Testis (tissue), 3 donors: ENCODE results near the gene STAG1. TPM values are rescaled to one million over a fixed set of nuclear protein-coding genes. Genes with fewer than 3 reads are reported as not detected.
"Not testable (repeated sequence)": the region's sequence is repeated elsewhere in the genome, so short reads cannot be mapped to it uniquely, and the experiment has no call there.

ENCODE experiments used
- DNase-seq: peaks from one replicate; pipeline ENCODE4 v3.0.0-alpha.2; 2019
- H3K27ac ChIP-seq, 2 donors: fragments of 200-600 bp; sonication (generic); one replicate each; pipeline ENCODE4 v1.5.1; 2019
- H3K27me3 ChIP-seq: fragments of 200-600 bp; sonication (generic); one replicate; pipeline ENCODE4 v1.5.1; 2019
- H3K36me3 ChIP-seq: fragments of 200-600 bp; sonication (generic); one replicate; pipeline ENCODE4 v1.5.1; 2017; ENCODE audit warnings: low read depth; ENCODE audit errors: missing control alignments
- H3K4me1 ChIP-seq: fragments of 200-600 bp; sonication (generic); one replicate; pipeline ENCODE4 v1.5.1; 2019
- H3K4me3 ChIP-seq, 2 donors: fragments of 200-600 bp; sonication (generic); one replicate each; pipeline ENCODE4 v1.5.1; 2017 to 2019
- H3K9me3 ChIP-seq: fragments of 200-600 bp; sonication (generic); one replicate; pipeline ENCODE4 v1.5.1; 2017
- CTCF ChIP-seq, 3 experiments: fragments of 450-650 bp in 2 of 3; fragments of 200-600 bp in 1 of 3; sonication (generic) in 1 of 3; IDR thresholded peaks; one replicate each; pipeline ENCODE4 v1.5.1; 2016 to 2019; ENCODE audit warnings: antibody characterized with exemption in 3 of 3, mild to moderate bottlenecking in 2 of 3, moderate library complexity in 1 of 3
- POLR2A ChIP-seq: fragments of 450-650 bp; IDR thresholded peaks from one replicate; pipeline ENCODE4 v1.6.1; 2017; ENCODE audit warnings: antibody characterized with exemption, mild to moderate bottlenecking, moderate library complexity
- WGBS, 2 donors: methylation state at CpG; one replicate each; pipeline ENCODE4 v1.1.5; 2018; 5-methylcytosine and 5-hydroxymethylcytosine counted together
- intact Hi-C: fragments of 100-400 bp; cut with DNase I; formaldehyde crosslinking; loops from one replicate; pipeline ENCODE4 v1.15.1; 2023; ENCODE audit warnings: low total_unique reads
- polyA plus RNA-seq: library from polyadenylated mRNA; stranded (reverse); fragments of 350-450 nt; fragmentation: Illumina TruSeq; extraction: RNeasy Lipid Tissue Mini Kit (QIAGEN cat#74804); gene quantifications from one replicate; pipeline ENCODE4 v1.2.3, GENCODE V29; 2014; ENCODE audit warnings: low read depth, low replicate concordance; ENCODE audit not compliant: insufficient read depth
- total RNA-seq, 2 donors: library from RNA; depleted of rRNA; stranded (reverse); fragments of >200 nt; gene quantifications; one replicate each; pipeline ENCODE4 v1.2.3, GENCODE V29; 2016

STAG1 gene
- total and polyA plus RNA-seq, 3 donors from 2014 or later = 14.3 to 45.3 (median 40.2) TPM

DNA sequence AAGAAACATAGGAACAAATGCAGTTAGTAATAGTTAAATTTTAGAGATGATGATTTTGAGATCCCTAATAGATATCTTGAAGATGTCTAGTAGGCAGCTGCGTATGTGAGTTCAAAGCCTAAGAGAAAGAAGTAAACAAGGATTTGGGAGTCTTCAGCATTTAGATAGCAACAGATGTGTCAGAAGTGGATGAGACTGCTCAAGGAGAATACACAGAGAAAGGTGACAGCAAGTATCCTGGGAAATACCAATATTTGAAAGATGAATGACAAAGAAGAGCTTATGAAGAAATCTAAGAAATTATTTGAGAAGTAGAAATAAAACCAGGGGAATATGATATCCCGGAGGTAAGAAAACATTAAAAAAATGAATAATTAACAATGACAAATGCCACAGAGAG, 371.1 kb downstream of the STAG1 start:
- Histone ChIP-seq H3K36me3 (no peaks in the 10 kb centered on the region), H3K27me3 (no peaks in the 10 kb centered on the region), H3K4me3 (no peak overlapping the region), H3K9me3 (no peaks in the 10 kb centered on the region), H3K4me1 (no peaks in the 10 kb centered on the region), H3K27ac (no peak overlapping the region)
- TF ChIP-seq CTCF (IDR thresholded peaks at IDR 0.05) (no peak), POLR2A (no peak)
- WGBS, 2 donors = 73 to 79% methylated on average over 2 of the region's 2 CpGs
- intact Hi-C loops = no loop called here
- no peak for DNase-seq

- DNase-seq = no peak
- intact Hi-C loops = no loop called here
- no peak overlapping the region for H3K4me3 ChIP-seq
- H3K27ac ChIP-seq = no peak overlapping the region
- no peaks in the 10 kb centered on the region for H3K9me3 ChIP-seq
- H3K4me1 ChIP-seq = no peaks in the 10 kb centered on the region
- 81 to 85% methylated on average over 6 of the region's 6 CpGs for WGBS, 2 donors
- no peaks in the 10 kb centered on the region for H3K27me3 ChIP-seq
- TF ChIP-seq CTCF (IDR thresholded peaks at IDR 0.05) (no peak), POLR2A (no peak)
- H3K36me3 ChIP-seq = no peaks in the 10 kb centered on the region
These were observed 371.6 kb downstream of the STAG1 start for GRCh38 chr3:136380530-136380929.

DNA sequence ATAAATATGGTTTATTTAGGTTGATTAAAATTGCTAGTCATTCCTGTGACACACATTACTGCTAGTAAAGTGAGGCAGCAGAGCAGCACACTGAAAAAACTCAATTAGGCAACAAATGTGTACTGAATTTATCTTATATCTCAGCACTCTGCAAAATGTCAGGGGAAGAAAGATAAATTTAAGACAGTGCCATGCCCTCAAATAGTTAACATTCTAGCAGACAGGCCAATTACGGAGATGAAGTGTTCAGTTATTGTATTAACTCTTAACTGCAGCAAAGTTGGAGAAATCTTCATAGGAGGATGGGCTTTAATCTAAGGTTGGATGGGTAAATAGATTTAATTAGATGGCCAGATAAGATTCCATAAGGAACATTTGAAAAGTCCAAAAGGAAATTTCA, 374.2 kb downstream of the STAG1 start:
- no peak overlapping the region for H3K27ac ChIP-seq
- no peak for TF ChIP-seq POLR2A
- no peak for TF ChIP-seq CTCF (IDR thresholded peaks at IDR 0.05)
- intact Hi-C loops = no loop called here
- H3K9me3 ChIP-seq = no peaks in the 10 kb centered on the region
- no peak for DNase-seq
- no peak overlapping the region for H3K4me3 ChIP-seq
- no peaks in the 10 kb centered on the region for H3K27me3 ChIP-seq
- H3K4me1 ChIP-seq = no peaks in the 10 kb centered on the region
- 63 to 68% methylated on average over 1 of the region's 1 CpG for WGBS, 2 donors
- no peaks in the 10 kb centered on the region for H3K36me3 ChIP-seq

GRCh38 chr3:136377508-136377907, 374.7 kb downstream of the STAG1 start:
- Histone ChIP-seq H3K4me1 (no peaks in the 10 kb centered on the region), H3K27me3 (no peaks in the 10 kb centered on the region), H3K36me3 (no peaks in the 10 kb centered on the region), H3K4me3 (no peak overlapping the region), H3K27ac (no peak overlapping the region), H3K9me3 (no peaks in the 10 kb centered on the region)
- 62 to 79% methylated on average over 2 of the region's 2 CpGs for WGBS, 2 donors
- no peak for TF ChIP-seq CTCF (IDR thresholded peaks at IDR 0.05)
- TF ChIP-seq POLR2A = no peak
- DNase-seq = no peak
- intact Hi-C loops = no loop called here

GRCh38 chr3:136375800-136376199, 376.4 kb downstream of the STAG1 start:
- 96 to 100% methylated on average over 5 of the region's 5 CpGs for WGBS, 2 donors

More at GRCh38 chr3:136375800-136376199, 376.4 kb downstream of the STAG1 start:
- intact Hi-C loops, H3K27ac ChIP-seq, H3K4me1 ChIP-seq, H3K4me3 ChIP-seq, H3K9me3 ChIP-seq, DNase-seq, H3K36me3 ChIP-seq, H3K27me3 ChIP-seq: not testable (repeated sequence)
